HFF-Myc (cell line): ENCODE data around the gene SOX5.
"Not testable (repeated sequence)": the region's sequence is repeated elsewhere in the genome, so short reads cannot be mapped to it uniquely, and the experiment has no call there.

Source experiments
- DNase-seq: peaks from one replicate; pipeline ENCODE4 v3.0.0-alpha.2; 2011; ENCODE audit warnings: low read depth; ENCODE audit errors: extremely low read depth
- H3K4me3 ChIP-seq: replicated peaks from 2 replicates; pipeline ENCODE4 v1.5.1; 2011; ENCODE audit warnings: low read depth, mild to moderate bottlenecking, control low read depth, low read length
- TF ChIP-seq, protein P1 (sequence below): IDR thresholded peaks from 2 replicates; pipeline ENCODE4 v1.5.1; 2012; ENCODE audit warnings: mild to moderate bottlenecking, low read depth, low read length, control low read depth; ENCODE audit errors: missing control alignments

Gene SOX5

DNA sequence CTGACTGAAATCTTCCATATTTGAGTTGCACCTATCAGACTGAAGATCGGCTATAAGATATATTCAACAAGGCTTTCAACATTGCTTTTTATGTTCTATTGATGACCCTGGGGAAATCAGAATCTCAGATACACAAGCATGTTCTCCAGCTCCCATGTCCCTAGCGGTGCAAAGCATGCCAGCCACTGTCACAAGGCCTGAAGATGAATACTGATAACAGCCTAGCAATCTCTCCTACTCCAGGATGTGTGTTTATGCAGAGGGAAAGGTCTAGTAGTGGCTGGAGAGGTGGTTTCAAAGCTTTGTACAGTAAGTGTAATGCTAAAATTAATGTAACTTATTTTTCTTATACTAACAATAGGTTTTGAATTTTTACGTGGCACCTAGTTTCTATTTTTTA is 64.6 kb downstream of the SOX5 start:
- DNase-seq, result no peak
- TF ChIP-seq, protein P1, sequence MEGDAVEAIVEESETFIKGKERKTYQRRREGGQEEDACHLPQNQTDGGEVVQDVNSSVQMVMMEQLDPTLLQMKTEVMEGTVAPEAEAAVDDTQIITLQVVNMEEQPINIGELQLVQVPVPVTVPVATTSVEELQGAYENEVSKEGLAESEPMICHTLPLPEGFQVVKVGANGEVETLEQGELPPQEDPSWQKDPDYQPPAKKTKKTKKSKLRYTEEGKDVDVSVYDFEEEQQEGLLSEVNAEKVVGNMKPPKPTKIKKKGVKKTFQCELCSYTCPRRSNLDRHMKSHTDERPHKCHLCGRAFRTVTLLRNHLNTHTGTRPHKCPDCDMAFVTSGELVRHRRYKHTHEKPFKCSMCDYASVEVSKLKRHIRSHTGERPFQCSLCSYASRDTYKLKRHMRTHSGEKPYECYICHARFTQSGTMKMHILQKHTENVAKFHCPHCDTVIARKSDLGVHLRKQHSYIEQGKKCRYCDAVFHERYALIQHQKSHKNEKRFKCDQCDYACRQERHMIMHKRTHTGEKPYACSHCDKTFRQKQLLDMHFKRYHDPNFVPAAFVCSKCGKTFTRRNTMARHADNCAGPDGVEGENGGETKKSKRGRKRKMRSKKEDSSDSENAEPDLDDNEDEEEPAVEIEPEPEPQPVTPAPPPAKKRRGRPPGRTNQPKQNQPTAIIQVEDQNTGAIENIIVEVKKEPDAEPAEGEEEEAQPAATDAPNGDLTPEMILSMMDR, result no peak
- H3K4me3 ChIP-seq, result no peak overlapping the region

DNA sequence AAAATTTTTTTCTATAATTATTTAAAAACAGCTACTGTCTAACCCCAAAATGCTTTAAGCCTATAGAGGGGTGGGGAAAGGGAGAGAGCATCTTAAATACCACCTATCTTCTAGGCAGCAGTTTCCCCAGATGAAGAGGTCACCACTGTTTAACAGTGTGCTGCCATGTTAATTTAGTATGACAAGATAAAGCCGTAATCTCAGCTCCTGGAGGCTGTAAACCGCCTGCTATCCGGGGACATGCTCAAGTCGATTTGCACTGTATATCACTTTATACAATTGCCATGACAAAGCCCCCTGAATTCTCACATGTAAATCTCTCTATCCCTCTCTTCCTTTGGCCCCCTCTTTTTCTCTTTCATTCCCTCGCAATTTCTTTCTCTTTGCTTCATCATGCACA is 68.5 kb downstream of the SOX5 start:
- no peak for DNase-seq
- TF ChIP-seq, protein P1, result no peak
- H3K4me3 ChIP-seq, result no peak overlapping the region

DNA sequence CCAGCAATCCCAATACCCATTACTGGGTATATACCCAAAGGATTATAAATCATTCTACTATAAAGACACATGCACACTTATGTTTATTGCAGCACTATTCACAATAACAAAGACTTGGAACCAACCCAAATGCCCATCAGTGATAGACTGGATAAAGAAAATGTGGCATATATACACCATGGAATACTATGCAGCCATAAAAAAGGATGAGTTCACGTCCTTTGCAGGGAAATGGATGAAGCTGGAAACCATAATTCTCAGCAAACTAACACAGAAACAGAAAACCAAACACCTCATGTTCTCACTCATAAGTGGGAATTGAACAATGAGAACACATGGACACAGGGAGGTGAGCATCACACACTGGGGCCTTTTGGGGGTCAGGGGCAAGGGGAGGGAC is 72.9 kb downstream of the SOX5 start:
- not testable (repeated sequence) for DNase-seq, H3K4me3 ChIP-seq

DNA sequence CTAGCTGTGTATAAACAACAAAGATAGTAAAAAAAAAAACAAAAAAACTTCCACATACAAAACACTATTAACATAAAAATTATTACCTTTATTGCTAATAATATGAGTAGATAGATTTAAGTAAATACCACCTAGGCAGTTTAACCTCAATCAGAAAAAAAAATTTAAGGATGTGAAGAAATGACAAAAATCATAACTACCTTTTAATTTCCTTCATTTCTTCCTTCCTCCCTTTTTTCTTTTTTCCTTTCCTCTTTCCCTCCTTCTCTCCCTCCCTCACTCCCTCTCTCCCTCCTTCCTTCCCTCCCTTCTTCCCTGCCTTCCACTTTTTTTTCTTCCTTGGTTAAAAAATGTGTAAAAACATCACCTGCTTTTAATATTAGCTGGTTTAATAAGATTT is 81.7 kb downstream of the SOX5 start:
- H3K4me3 ChIP-seq, result no peak overlapping the region
- DNase-seq, result no peak
- TF ChIP-seq, protein P1, result no peak

DNA sequence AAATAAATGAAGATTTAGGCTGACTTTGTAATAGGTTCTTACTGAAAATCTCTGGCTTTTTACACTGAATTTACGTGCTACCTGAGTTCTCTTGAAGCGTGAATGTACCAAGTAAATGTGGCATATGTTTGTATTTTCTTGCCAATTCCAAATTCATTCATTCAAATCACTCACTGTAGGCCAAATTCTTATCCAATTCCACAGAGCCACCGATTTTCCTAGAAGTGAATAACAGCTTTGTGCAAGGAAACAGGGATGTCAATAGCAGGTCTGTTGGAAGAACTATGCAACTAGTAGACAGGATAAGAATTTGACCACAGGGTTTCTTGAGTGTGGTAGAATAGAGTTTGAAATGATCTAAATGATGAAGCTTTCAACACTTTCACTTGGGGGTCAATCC is 86.8 kb downstream of the SOX5 start:
- DNase-seq, result no peak
- TF ChIP-seq, protein P1, result no peak
- H3K4me3 ChIP-seq, result no peak overlapping the region

DNA sequence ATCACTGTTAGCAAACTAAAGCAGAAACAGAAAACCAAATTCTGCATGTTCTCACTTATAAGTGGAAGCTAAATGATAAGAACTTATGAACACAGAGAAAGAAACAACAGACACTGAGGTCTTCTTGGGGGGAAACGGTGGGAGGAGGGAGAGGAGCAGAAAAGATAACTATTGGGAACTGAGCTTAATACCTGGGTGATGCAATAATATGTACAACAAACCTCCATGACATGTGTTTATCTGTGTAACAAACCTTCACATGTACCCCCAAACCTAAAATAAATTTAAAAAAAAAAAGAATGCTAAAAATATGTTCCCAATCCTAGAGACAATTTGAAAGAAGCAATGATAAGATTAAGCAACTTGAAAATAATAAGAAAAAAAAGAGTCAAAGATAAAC is 89.5 kb downstream of the SOX5 start:
- DNase-seq, result no peak
- TF ChIP-seq, protein P1, result no peak
- H3K4me3 ChIP-seq, result no peak overlapping the region

DNA sequence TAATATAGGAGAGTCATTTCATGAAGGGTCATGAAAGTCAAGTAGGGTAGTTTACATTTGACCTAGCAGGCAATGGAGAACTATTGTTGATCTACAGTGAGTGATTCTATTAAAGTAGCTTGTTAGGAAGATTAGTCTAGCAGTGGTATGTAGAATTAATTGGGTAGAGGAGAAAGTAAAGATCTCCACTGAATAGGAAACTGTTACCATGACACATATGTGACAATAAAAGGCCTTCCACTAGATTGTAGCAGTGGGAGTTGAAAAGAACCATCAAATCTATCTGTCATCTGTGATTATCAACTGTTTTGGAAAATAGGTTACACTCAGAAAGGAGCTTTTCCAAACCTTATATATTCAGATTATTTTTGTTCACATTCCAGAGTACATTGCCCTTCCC is 92.3 kb downstream of the SOX5 start:
- TF ChIP-seq, protein P1, result no peak
- DNase-seq, result no peak
- H3K4me3 ChIP-seq, result no peak overlapping the region

DNA sequence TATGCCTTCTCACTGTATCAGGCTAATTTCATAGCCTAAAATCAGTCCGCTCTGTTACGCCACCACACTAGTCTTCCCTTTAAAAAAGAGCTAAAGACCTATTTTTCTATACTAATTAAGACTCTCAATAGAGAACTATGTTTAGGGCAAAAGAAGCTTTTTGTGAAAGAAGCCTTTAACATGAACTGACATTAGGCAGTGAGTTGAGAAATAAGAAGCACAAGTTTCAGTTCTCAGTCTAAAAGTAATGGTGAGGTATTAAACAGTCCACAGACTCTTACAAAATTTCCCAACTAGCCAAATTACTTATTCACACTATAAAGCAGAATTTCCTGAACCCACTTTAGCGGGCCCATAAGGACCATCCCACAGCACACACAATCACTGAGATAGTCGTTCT is 93.7 kb downstream of the SOX5 start:
- no peak overlapping the region for H3K4me3 ChIP-seq
- TF ChIP-seq, protein P1, result no peak
- no peak for DNase-seq
